CD4-positive, alpha-beta T cell treated with Interleukin-4 for 4 hours (primary cell): ENCODE results near the gene FMNL1.
"Not testable (repeated sequence)": the region's sequence is repeated elsewhere in the genome, so short reads cannot be mapped to it uniquely, and the experiment has no call there.

Experiments used
- DNase-seq: peaks from one replicate; pipeline ENCODE4 v3.0.0-alpha.2; 2020

FMNL1 gene

GRCh38 chr17:45236282-45236606, 14.6 kb downstream of the FMNL1 start:
- no peak for DNase-seq

DNA sequence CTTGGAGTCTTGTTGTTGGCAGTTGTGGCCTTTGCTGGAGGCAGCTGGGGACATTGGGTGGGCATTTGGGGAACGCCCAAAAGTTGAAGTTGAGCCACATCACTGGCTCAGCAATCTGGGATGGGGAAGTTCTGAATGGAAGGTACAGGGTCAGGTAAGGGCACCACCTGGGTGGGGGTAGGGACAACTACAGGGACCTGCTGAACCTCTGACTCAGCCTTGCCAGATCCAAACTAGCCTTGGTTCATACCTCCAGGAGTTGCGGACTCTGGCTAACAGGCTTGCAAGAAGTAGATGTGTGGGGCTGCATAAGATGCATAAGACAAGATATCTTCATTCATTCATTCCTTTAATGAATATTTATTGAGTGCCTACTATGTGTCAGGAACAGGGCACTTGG, 16.0 kb downstream of the FMNL1 start:
- no peak for DNase-seq

DNA sequence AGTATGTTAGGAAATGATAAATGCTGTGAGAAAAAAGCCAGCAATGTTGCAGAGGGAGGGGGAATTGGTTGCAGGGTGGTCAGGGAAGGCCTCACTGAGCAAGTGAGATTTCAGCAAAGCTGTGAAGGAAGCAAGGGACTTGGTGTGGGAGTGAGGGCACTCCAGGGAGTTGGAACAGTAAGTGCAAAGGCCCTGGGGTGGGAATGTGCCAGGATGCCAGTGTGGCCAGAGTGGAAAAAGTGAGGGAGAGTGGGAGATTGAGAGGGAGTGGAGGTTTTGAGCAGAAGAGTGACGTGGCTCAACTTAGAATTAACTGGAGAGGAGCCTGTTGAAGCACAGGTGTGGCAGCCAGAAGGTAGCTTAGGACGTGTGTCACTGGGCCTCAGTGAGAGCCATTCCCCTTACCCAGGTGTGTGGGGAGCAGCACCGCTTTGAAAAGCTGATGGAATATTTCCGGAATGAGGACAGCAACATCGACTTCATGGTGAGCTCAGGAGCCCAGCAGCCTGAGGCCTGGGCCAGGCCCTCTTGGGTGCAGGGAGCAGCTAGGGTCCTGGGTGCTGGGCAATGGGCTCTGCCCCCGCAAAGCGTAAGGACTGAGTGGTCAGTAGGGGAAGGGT, 16.6 kb downstream of the FMNL1 start:
- DNase-seq, result no peak

DNA sequence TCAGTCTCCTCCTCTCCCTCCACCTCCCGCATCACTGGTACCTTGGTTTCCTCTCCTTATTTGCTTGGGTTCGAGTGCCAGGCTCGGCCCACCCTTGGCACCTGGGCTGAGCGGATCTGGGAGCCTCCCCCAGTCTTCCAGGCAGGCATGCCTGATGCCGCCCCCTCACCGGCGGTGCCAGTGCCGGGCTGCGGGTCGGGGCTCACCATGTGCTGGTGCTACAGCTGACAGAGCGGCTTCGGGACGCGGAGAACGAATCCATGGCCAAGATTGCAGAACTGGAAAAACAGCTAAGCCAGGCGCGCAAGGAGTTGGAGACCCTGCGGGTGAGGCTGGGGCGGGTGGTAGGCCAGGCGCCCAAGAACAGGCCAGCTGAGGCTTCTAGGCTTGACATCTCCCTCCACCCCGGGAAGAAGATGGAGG, 19.2 kb downstream of the FMNL1 start:
- no peak for DNase-seq

DNA sequence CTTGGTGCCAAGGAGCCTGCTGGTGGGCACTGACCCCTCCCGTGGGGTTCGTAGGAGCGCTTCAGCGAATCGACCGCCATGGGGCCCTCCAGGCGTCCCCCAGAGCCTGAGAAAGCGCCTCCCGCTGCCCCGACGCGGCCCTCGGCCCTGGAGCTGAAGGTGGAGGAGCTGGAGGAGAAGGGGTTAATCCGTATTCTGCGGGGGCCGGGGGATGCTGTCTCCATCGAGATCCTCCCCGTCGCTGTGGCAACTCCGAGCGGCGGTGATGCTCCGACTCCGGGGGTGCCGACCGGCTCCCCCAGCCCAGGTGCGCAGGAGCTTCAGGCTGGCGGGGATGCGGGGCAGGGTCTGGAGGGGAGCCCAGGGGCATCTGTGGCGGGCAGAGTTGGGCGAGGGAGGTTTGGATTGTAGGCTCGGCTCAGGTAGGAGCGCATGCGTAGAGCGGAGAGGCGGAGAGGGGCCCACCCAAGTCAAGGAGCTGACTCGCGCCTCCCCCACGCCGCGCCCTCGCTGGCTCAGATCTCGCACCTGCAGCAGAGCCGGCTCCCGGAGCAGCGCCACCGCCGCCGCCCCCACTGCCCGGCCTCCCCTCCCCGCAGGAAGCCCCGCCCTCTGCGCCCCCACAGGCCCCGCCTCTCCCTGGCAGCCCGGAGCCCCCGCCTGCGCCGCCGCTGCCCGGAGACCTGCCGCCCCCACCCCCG, 19.8 kb downstream of the FMNL1 start:
- DNase-seq, result no peak

- no peak for DNase-seq
Observed at GRCh38 chr17:45242029-45242414, 20.3 kb downstream of the FMNL1 start.

DNA sequence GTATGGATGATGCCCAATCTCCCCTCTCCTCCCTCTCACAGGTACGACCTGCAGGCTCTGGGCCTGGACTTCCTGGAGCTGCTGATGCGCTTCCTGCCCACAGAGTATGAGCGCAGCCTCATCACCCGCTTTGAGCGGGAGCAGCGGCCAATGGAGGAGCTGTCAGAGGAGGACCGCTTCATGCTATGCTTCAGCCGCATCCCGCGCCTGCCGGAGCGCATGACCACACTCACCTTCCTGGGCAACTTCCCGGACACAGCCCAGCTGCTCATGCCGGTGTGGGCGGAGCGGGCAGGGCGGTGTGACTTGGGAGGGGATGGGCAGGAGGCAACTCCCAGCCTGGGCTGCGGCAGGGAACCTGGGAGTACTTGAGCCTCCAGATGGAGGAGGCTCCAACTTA, 22.1 kb downstream of the FMNL1 start:
- no peak for DNase-seq

DNA sequence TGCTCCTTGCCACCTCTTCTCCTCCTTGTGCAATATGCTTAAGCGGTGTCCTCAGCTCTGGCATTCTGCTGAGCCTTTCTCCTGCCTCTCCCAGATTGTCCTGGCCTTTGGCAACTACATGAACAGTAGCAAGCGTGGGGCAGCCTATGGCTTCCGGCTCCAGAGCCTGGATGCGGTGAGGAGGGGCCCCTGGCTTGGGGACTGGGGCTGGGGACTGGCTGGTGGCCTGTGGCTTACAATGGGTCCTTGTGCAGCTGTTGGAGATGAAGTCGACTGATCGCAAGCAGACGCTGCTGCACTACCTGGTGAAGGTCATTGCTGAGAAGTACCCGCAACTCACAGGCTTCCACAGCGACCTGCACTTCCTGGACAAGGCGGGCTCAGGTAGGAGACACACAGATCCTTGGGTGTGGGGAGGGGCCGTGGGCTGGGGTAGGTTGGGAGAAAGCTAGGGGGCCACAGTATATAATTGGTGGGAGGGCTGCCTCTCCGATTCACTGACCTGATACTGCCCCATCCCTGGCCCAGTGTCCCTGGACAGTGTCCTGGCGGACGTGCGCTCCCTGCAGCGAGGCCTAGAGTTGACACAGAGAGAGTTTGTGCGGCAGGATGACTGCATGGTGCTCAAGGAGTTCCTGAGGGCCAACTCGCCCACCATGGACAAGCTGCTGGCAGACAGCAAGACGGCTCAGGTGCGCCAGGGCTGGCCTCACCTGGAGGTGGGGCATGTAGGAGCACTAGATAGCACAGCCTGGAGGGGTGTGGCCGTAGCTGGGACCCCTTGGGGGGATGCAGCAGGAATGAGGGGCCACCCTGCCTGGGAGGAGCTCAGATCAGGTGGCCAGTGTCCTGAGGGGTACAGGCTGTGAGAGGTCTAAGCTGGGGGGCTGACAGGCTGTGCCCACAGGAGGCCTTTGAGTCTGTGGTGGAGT, 23.3 kb downstream of the FMNL1 start:
- no peak for DNase-seq

- no peak for DNase-seq
Observed at GRCh38 chr17:45246338-45246737, 24.7 kb downstream of the FMNL1 start.

DNA sequence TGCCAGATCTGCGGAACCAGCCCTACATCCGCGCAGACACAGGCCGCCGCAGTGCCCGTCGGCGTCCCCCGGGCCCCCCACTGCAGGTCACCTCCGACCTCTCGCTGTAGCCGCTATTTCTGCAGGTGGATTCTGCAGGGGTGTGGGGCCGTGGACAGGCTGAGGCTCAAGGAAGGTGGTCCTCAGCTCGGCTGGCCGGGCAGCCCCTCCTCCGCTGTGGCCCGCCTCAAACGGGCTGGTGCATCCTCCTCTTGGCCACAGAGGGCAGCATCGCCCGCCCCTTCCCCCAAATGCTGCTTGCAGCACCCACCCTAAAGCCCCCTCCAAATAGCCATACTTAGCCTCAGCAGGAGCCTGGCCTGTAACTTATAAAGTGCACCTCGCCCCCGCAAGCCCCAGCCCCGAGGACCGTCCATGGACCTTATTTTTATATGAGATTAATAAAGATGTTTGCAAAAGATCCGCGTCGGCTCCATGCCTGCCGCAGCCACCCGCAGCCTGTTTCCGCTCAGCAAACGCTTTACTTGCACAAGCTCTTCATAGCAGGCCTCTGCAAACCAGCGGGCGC, 25.3 kb downstream of the FMNL1 start:
- DNase-seq, result no peak

DNA sequence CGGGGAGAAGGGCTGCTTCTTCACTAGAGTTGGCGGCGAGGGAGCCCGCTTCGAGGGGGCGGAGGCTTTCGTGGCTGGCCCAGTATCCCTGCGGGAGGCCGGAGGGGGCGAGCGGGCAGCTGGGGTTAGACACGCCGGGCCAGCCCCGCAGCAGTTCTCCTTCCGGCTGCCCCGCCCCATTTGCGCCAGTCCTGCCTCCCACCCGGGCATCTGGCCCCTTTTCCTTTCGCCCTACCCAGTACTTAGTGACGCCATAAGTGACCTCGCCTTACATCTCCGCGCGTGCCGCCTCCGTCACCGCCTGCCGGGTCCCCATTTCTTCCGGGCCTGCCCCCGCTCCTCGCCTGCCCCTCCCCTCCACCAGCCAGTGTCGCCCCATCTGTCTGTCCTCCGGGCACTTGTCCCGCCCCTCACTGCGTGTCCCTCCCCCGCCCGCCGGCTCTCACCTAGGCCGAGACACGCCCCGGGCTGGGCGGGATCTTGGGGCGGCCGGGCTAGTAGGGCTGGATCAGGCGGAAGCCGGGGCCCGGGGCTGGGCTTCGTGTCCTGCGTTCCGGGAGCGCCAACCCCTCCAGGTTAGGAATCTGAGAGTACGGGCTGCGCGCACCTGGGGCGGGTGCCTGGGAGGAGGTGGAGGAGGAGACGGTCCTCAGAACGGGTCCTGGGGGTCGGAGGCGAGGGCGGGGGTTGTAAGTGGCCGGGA, 25.9 kb downstream of the FMNL1 start:
- DNase-seq, result peak; percentile 96

- DNase-seq, result peak; percentile 81
Observed at GRCh38 chr17:45248132-45248957, 26.7 kb downstream of the FMNL1 start.

- no peak for DNase-seq
Observed at GRCh38 chr17:45251931-45252330, 30.2 kb downstream of the FMNL1 start.

DNA sequence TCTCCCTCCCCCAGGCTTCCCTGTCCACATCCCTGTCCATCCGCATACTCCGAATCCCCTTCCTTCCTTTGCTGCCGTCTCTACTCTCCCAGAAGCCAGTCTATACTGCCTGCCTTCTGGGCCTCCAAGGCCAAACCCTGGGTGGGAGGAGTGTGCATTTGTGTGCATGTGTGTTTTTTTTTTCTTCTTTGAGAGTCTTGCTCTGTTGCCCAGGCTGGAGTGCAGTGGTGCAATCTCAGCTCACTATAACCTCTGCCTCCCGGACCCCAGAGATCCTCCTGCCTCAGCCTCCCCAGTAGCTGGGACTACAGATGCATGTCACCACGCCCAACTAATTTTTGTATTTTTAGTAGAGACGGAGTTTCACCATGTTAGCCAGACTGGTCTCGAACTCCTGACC, 31.6 kb downstream of the FMNL1 start:
- DNase-seq, result not testable (repeated sequence)

GRCh38 chr17:45253879-45254278, 32.2 kb downstream of the FMNL1 start:
- no peak for DNase-seq

DNA sequence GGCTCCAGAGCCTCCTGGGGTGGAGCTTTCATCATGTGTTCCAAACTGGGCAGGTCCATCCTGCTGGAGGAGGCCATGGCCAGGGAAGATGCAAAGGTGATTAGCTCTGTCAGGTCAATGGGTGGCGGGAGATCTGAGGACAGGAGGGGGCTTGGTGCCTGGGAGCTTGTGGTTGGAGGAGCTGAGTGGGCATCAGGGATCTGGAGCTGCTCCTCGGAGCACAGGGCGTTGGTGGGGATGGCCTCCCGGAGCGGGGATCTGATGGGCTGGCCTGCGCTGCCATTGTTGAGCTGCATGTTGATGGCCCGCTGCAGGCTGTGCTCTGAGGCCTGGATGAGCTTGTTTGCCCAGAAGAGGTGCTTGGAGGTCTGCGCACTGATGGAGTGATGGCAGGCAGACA, 33.7 kb downstream of the FMNL1 start:
- no peak for DNase-seq

DNA sequence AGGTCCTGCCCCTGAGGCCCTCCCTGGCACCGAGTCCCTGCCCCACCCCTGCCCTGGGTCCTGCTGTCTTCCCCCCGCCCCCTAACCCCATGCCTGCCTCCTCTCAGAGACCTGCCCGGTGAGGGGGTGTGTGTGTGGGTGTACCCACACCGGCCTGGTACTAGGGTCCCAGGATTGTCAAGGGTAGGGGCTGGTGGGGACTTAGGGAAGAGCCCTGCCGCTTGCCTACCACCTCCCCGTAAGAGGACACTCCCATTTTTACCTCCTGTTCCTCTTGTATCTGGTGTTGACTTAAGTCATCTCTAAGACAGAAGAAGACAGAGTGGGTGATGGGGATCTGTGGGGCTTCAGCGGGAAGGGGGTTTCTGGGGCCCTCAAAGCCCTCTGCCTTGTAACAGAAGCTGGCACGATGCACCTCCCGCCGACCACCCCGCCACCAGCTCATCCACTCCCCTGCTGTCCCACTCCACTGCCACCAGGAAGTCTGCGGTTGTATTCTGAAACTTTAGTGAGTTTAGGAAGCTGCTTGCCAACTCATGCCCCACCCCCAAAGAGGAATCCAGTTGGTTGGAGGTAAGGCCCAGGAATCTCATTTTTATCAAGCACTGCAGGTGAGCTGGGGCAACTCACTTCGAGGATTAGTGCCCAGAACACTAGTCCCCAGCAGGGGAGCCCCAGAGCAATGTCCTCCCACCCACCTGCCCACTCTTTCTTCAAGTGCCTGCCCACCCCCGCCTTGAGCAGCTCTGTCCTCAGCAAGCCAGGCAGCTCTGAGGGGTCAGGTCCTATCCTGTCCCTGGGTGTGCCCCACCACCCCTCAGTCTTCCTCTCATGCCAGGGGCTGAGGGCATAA, 34.7 kb downstream of the FMNL1 start:
- no peak for DNase-seq

- DNase-seq, result no peak
Observed at GRCh38 chr17:45257115-45257514, 35.4 kb downstream of the FMNL1 start.

DNA sequence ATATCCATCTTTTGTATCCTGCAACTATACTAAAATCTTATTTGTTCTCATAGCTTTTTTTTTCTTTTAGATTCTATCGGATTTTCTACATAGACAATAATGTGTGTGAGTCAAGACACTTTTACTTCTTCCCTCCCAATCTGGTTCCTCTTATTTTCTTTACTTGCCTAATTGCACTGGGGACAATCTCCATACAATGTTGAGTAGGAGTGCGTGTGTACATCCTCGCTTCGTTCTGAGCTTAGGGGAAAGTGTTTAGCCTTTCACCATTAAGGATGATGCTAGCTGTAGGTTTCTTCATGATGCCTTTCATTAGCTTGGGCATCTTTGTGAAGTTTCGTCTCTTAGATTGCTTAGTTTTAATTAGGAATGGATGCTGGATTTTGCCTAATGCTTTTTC, 37.3 kb downstream of the FMNL1 start:
- DNase-seq, result no peak

GRCh38 chr17:45260204-45260783, 38.6 kb downstream of the FMNL1 start:
- DNase-seq, result no peak
